Testis (tissue), 2 donors: ENCODE data around the gene ME1.

Experiments
- POLR2A ChIP-seq: fragments of 450-650 bp; IDR thresholded peaks from one replicate; pipeline ENCODE4 v1.6.1; 2017; ENCODE audit warnings: antibody characterized with exemption, mild to moderate bottlenecking, moderate library complexity
- TF ChIP-seq, protein P1 (sequence below), 3 experiments: fragments of 450-650 bp in 2 of 3; fragments of 200-600 bp in 1 of 3; sonication (generic) in 1 of 3; IDR thresholded peaks; one replicate each; pipeline ENCODE4 v1.5.1; 2016 to 2019; ENCODE audit warnings: antibody characterized with exemption in 3 of 3, mild to moderate bottlenecking in 2 of 3, moderate library complexity in 1 of 3

GRCh38 chr6:83169106-83169505 is 261.7 kb downstream of the ME1 start:
- TF ChIP-seq, protein P1, sequence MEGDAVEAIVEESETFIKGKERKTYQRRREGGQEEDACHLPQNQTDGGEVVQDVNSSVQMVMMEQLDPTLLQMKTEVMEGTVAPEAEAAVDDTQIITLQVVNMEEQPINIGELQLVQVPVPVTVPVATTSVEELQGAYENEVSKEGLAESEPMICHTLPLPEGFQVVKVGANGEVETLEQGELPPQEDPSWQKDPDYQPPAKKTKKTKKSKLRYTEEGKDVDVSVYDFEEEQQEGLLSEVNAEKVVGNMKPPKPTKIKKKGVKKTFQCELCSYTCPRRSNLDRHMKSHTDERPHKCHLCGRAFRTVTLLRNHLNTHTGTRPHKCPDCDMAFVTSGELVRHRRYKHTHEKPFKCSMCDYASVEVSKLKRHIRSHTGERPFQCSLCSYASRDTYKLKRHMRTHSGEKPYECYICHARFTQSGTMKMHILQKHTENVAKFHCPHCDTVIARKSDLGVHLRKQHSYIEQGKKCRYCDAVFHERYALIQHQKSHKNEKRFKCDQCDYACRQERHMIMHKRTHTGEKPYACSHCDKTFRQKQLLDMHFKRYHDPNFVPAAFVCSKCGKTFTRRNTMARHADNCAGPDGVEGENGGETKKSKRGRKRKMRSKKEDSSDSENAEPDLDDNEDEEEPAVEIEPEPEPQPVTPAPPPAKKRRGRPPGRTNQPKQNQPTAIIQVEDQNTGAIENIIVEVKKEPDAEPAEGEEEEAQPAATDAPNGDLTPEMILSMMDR (IDR thresholded peaks at IDR 0.05), result no peak
- no peak for TF ChIP-seq POLR2A
